Gastroesophageal sphincter (tissue), 4 donors: ENCODE results near the gene NHS. TPM values are rescaled to one million over a fixed set of nuclear protein-coding genes. Genes with fewer than 3 reads are reported as not detected.

Source experiments
- ATAC-seq: fragments of 150-250 bp; one replicate; pipeline ENCODE4 v1.9.1; 2016; ENCODE audit warnings: mild to moderate bottlenecking, moderate library complexity
- H3K27ac ChIP-seq, 4 donors: fragments of 200-600 bp; sonication (generic) in 3 of 4; 1 replicate in 3 of 4; 2 replicates in 1 of 4; pipeline ENCODE4 v1.5.1; 2016 to 2019
- H3K27me3 ChIP-seq: fragments of 200-600 bp; sonication (generic); one replicate; pipeline ENCODE4 v1.5.1; 2019
- H3K36me3 ChIP-seq, 2 donors: fragments of 200-600 bp; sonication (generic); one replicate each; pipeline ENCODE4 v1.5.1; 2019; ENCODE audit warnings: control low read depth in 1 of 2
- H3K4me1 ChIP-seq, 3 donors: fragments of 200-600 bp; sonication (generic); 1 replicate in 2 of 3; 2 replicates in 1 of 3; pipeline ENCODE4 v1.5.1; 2016 to 2019; ENCODE audit warnings: control low read depth in 2 of 3
- H3K4me3 ChIP-seq, 2 donors: fragments of 200-600 bp; sonication (generic); one replicate each; pipeline ENCODE4 v1.5.1; 2019; ENCODE audit warnings: mild to moderate bottlenecking in 1 of 2, moderate library complexity in 1 of 2
- H3K9me3 ChIP-seq, 3 donors: fragments of 200-600 bp; sonication (generic); one replicate each; pipeline ENCODE4 v1.5.1; 2017 to 2019; ENCODE audit warnings: control low read depth in 2 of 3
- CTCF ChIP-seq, 4 experiments: fragments of 200-600 bp in 2 of 4; fragments of 450-650 bp in 2 of 4; sonication (generic) in 1 of 4; IDR thresholded peaks; one replicate each; pipeline ENCODE4 v1.5.1; 2017 to 2019; ENCODE audit warnings: antibody characterized with exemption in 4 of 4, mild to moderate bottlenecking in 2 of 4, moderate library complexity in 2 of 4
- EP300 ChIP-seq: sonication (generic); formaldehyde crosslinking; IDR thresholded peaks from one replicate; pipeline ENCODE4 v1.6.1; 2017; ENCODE audit warnings: antibody characterized with exemption, mild to moderate bottlenecking
- POLR2A ChIP-seq, 2 donors: fragments of 450-650 bp; IDR thresholded peaks; one replicate each; pipeline ENCODE4 v1.6.1; 2017; ENCODE audit warnings: antibody characterized with exemption in 2 of 2, mild to moderate bottlenecking in 2 of 2, moderate library complexity in 1 of 2
- POLR2AphosphoS5 ChIP-seq: sonication (generic); formaldehyde crosslinking; IDR thresholded peaks from one replicate; pipeline ENCODE4 v1.6.1; 2017; ENCODE audit warnings: antibody characterized with exemption
- WGBS, 2 donors: methylation state at CpG; one replicate each; pipeline ENCODE4 v1.1.5; 2018; ENCODE audit warnings: low coverage in 1 of 2; 5-methylcytosine and 5-hydroxymethylcytosine counted together
- total RNA-seq, 4 donors: library from RNA; depleted of rRNA; stranded (reverse); fragments of >200 nt; gene quantifications; one replicate each; pipeline ENCODE4 v1.1.0, GENCODE V29; 2016

The NHS gene
- total RNA-seq, 4 donors from 2014 or later = 4.7 to 12.3 (median 6.6) TPM

GRCh38 chrX:17634542-17635207 lies 259.7 kb downstream of the NHS start:
- TF ChIP-seq CTCF (IDR thresholded peaks at IDR 0.05) (no peak), EP300 (no peak), POLR2AphosphoS5 (no peak), POLR2A (IDR thresholded peaks at IDR 0.05) (no peak)
- Histone ChIP-seq H3K27me3 (no peaks in the 10 kb centered on the region), H3K27ac (no peak overlapping the region), H3K4me1 (peaks cover 0 to 4% (median 0%) of the 10 kb centered on the region in 3 donors), H3K4me3 (no peak overlapping the region), H3K36me3 (no peaks in the 10 kb centered on the region), H3K9me3 (no peaks in the 10 kb centered on the region)
- 58% methylated on average over 3 of the region's 9 CpGs; no CpG with 5 or more reads in 1 of the 2 donors for WGBS, 2 donors
- no peak for ATAC-seq

DNA sequence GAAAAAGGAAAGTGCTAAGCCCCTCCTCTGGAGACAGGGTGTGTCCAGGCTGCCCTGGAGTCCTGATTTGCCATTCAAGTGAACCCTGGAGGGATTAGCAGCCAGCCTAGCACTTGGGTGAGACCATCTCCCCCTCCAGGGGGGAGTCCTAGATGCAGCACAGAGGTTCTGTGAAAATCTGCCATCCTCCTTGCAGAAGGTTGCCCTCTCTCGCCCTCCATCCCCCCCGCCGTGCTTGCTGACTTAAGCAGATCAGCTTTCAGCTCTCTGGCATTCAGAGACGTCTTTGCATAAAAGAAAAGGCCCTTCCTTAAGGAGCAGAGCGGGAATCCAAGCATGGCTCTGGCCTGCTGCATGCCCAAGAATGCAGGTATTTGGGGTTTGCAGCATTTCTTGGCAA lies 260.2 kb downstream of the NHS start:
- Histone ChIP-seq H3K4me3 (no peak overlapping the region), H3K9me3 (no peaks in the 10 kb centered on the region), H3K36me3 (no peaks in the 10 kb centered on the region), H3K4me1 (peaks cover 0 to 4% (median 0%) of the 10 kb centered on the region in 3 donors), H3K27ac (no peak overlapping the region), H3K27me3 (no peaks in the 10 kb centered on the region)
- no peak for TF ChIP-seq POLR2A (IDR thresholded peaks at IDR 0.05)
- no peak for TF ChIP-seq EP300
- TF ChIP-seq POLR2AphosphoS5 = no peak
- no peak for TF ChIP-seq CTCF (IDR thresholded peaks at IDR 0.05)
- 72% methylated on average over 2 of the region's 5 CpGs; no CpG with 5 or more reads in 1 of the 2 donors for WGBS, 2 donors
- no peak for ATAC-seq

GRCh38 chrX:17637235-17637634 lies 262.2 kb downstream of the NHS start:
- Histone ChIP-seq H3K36me3 (no peaks in the 10 kb centered on the region), H3K4me1 (peaks cover 0 to 4% (median 0%) of the 10 kb centered on the region in 3 donors), H3K27me3 (no peaks in the 10 kb centered on the region), H3K4me3 (no peak overlapping the region), H3K27ac (no peak overlapping the region), H3K9me3 (no peaks in the 10 kb centered on the region)
- 80 to 93% methylated on average over 2 to 3 of the region's 4 CpGs for WGBS, 2 donors
- TF ChIP-seq POLR2A (IDR thresholded peaks at IDR 0.05) (no peak), CTCF (IDR thresholded peaks at IDR 0.05) (no peak), POLR2AphosphoS5 (no peak), EP300 (no peak)
- no peak for ATAC-seq

GRCh38 chrX:17638731-17639130 lies 263.7 kb downstream of the NHS start:
- Histone ChIP-seq H3K9me3 (no peaks in the 10 kb centered on the region), H3K36me3 (no peaks in the 10 kb centered on the region), H3K4me1 (no peaks in the 10 kb centered on the region), H3K4me3 (no peak overlapping the region), H3K27ac (no peak overlapping the region), H3K27me3 (no peaks in the 10 kb centered on the region)
- WGBS, 2 donors = 33% methylated on average over 1 of the region's 1 CpG; no CpG with 5 or more reads in 1 of the 2 donors
- no peak for ATAC-seq
- TF ChIP-seq CTCF (IDR thresholded peaks at IDR 0.05) = no peak
- no peak for TF ChIP-seq EP300
- no peak for TF ChIP-seq POLR2A (IDR thresholded peaks at IDR 0.05)
- TF ChIP-seq POLR2AphosphoS5 = no peak

GRCh38 chrX:17642891-17643290 lies 267.9 kb downstream of the NHS start:
- ATAC-seq = no peak
- no peak overlapping the region for H3K27ac ChIP-seq
- no peaks in the 10 kb centered on the region for H3K27me3 ChIP-seq
- H3K9me3 ChIP-seq = no peaks in the 10 kb centered on the region
- TF ChIP-seq EP300 (no peak), POLR2A (IDR thresholded peaks at IDR 0.05) (no peak), POLR2AphosphoS5 (no peak), CTCF (IDR thresholded peaks at IDR 0.05) (no peak)
- H3K36me3 ChIP-seq = no peaks in the 10 kb centered on the region
- H3K4me3 ChIP-seq = no peak overlapping the region
- no peaks in the 10 kb centered on the region for H3K4me1 ChIP-seq
